Left kidney (tissue), 2 donors: ENCODE results near the gene S100A3. TPM values are rescaled to one million over a fixed set of nuclear protein-coding genes. Genes with fewer than 3 reads are reported as not detected.
"Not testable (repeated sequence)": the region's sequence is repeated elsewhere in the genome, so short reads cannot be mapped to it uniquely, and the experiment has no call there.

ENCODE experiments used
- DNase-seq: peaks from one replicate; pipeline ENCODE4 v3.0.0-alpha.2; 2013
- polyA plus RNA-seq: library from polyadenylated mRNA; unstranded; fragments of 120-200 nt; gene quantifications from one replicate; pipeline ENCODE4 v1.2.1, GENCODE V29; 2013; ENCODE audit not compliant: insufficient read length

S100A3 gene
- polyA plus RNA-seq, 1 donor, result 0.25 TPM

DNA sequence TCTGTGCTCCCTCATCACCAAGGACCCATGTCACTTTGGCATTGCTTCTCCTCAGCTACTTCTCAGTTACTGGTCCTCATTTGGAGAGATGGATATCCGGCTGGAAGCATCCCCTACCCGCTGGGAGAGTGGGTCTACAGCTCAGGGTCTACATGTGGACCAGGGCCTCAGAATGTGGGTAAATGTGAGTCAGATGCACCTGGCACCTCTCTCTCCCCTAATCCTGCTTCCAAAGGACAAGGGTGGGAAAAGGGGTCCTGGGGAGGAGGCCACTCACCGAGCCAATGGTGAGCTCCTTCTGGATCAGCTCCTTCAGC is 14.2 kb downstream of the S100A3 start:
- no peak for DNase-seq

DNA sequence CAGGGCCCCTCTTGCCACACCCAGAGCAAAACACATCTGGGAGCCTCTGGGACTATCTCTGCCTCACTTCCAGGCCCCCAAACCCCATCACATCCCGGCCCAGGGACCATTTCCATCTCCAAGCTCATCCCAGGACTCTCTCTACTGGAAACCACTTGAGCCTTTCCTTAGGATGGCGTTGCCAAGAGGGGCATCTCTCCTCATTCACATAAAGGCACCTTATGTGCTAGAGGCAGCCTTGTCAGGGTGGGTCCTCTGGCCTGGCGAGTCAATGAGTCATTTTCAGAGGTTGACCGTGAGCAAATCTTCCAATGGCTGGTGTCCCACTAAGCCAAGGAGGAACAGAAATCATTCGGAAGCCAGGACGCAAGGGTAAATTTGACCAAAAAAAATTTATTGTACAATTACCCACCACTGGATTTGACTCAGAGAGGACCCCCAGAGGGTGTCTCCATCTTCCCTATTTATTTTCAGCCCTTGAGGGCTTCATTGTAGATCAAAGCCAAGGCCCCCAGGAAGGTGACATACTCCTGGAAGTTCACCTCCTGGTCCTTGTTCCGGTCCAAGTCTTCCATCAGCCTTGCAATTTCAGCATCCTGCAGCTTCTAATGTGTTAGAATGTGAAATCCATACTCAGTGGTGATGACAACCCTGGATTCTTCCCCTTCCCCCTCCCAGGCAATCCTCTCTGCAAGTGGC is 14.7 kb downstream of the S100A3 start:
- no peak for DNase-seq

- DNase-seq, result no peak
Observed at GRCh38 chr1:153533689-153534201, 15.3 kb downstream of the S100A3 start.

DNA sequence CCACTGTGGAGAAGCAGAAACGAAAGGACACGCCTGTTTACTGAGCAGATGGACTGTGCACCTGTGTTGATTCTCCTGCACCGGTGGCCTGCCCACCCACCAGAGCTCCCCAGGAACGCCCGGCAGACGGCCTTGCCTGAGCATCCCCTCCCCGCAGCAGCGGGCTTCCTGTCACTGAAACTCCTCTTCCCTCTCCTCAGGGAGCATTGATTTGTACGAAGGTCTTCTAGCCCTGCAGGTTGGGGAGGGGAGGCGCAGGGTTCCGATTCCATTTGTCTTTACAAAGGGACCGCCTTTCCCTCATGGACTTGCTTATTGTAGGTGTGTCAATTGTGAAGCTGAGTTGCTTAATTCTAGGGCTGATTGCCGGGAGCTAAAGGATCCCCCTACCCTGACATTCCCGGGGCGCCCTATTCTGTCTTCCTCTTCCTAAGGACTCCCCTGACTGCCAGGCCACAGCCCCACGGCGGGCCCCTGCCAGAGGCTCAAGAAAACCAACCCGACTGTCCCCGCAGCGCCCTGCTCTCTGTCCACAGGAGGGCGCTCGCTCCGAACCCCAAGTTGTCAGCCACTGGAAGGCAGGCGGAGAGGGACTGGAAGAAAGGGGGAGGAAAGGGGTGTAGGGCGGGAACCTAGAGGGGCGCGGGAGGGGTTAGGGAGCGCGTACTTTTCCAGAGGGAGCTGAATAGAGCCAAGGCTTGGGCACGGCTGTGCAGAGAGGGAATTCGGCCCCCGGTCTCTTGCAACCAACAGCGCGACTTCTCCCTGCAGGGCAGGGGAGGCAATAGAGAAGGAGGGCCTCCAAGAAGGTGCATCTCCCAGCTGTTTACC is 16.1 kb downstream of the S100A3 start:
- DNase-seq, result peak; percentile 86

DNA sequence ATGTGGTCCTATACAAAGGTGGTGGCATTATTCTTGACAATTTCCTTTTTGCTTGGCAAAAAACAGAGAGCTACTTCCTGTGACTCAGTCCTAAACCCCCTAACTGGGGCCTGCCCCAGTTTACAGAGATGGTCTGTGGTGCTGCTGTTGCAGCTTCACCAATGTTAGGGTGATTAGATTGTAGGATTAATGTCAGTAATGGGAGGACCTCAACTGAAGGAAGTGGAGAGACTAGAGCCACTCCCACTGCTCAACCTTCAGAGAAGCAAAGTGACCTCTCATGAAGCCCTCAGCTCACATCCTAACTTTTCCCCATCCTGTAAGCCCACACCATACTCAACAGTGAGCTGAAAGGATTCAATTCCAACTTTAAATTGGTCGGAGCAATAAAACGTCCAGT is 16.9 kb downstream of the S100A3 start:
- DNase-seq, result no peak

- DNase-seq, result no peak
Observed at GRCh38 chr1:153531638-153532037, 17.4 kb downstream of the S100A3 start.

DNA sequence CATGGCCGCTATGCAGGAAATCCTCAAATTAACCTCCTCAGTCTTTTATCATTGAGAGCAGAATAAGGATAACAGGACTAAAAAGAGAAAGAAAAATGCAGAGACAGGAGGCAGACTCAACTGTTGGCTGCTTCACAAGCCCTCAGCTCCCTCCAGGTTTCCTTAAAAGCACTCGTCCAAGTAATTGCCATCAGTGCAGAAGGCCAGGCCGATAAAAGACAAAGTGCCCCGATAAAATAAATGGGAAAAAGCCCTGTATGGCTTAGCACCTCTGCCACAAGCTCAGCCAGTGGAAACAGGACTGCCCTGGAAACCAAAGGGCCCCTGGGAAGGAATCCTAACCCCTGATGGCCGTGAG is 21.4 kb downstream of the S100A3 start:
- DNase-seq, result no peak

GRCh38 chr1:153527023-153527682 is 21.9 kb downstream of the S100A3 start:
- no peak for DNase-seq

GRCh38 chr1:153526132-153526543 is 22.9 kb downstream of the S100A3 start:
- no peak for DNase-seq

- DNase-seq, result no peak
Observed at GRCh38 chr1:153525088-153525728, 23.9 kb downstream of the S100A3 start.

- DNase-seq, result not testable (repeated sequence)
Observed at GRCh38 chr1:153522353-153523048, 26.6 kb downstream of the S100A3 start.

- DNase-seq, result not testable (repeated sequence)
Observed at GRCh38 chr1:153521808-153522207, 27.2 kb downstream of the S100A3 start.

DNA sequence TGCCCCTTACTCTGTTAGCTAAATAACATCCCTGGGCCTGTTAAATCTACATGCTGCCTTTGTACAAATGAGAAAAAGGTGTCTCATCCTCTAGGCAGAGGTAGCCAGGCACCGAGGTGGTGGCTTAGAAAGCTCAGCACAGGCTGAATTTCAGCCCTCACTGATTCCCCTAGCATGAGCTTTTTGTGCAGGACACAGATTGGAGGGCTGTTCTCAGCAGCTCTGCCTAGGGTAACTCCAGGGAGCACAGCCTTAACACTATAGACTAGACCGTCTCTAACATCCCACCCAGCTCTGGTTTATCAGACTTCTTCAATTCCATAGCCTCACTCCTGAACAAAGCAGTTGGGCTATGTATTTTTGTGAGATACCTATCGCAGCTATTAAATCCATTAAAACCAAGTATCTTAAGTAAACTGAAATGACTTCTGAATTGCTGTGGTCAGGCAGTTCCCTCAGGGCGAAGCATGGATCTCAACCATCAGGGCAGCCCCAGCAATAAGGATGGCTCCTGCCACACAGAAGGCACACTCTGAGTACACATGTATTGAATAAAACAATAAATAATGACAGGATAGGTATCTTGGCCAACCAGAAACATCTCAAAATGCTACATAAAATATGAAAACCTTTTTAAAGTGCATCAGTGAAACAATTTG is 28.1 kb downstream of the S100A3 start:
- no peak for DNase-seq

DNA sequence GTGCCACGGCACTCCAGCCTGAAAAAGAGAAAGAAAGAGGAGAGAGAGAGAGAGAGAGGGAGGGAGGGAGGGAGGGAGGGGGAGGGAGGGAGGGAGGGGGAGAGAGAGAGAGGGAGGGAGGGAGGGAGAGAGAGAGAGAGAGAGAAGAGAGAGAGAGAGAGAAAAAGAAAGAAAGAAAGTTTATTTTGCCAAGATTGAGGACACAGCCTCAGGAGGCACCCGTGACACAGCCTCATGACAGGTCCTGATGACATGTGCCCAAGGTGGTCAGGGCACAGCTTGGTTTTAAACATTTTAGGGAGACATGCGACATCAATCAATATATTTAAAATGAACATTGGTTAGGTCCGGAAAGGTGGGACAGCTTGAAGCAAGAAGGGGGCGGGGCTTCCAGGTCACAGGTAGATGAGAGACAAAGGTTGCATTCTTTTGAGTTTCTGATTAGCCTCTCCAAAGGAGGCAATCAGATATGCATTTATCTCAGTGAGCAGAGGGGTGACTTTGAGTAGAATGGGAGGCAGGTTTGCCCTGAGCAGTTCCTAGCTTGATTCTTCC is 28.8 kb downstream of the S100A3 start:
- DNase-seq, result not testable (repeated sequence)

GRCh38 chr1:153519242-153519641 is 29.8 kb downstream of the S100A3 start:
- no peak for DNase-seq

- DNase-seq, result no peak
Observed at GRCh38 chr1:153515504-153516394, 33.3 kb downstream of the S100A3 start.

DNA sequence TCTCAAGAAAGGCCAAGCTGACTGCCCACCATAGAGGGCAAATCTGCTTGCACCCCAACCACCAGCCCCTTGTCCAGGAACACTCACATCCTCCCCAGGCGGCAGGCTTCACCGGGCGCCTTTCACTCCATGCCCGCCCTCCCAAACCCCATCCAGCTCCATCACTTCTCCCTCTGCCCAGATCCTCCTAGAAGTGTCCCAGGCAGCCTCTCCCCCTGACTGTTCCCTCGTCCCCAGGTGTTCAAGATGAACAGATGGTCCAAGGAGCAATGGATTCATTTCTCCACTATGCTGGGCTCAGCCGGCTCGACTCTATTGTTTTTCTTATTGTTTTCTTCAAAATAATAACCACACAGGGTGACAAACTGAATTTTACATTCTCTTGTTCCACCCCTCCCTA is 35.4 kb downstream of the S100A3 start:
- DNase-seq, result no peak

DNA sequence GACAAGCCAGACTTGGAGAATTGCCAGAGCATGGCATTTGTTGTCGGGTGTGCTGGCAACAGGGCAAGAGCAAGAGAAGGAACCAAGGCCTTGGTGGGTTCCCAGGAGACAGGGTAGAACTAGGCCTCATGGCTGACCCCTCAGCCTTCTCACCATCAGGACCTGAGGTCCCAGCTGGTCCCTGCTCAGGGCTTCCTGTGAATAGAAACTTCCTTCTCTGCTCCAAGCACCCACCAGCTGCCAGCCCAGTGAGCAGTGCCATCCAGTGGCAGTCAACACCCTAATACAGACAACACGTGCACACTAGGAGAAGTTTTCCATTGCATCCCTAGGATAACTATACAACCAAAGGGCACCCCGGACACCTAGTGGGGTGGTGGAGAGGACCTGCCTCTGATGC is 36.0 kb downstream of the S100A3 start:
- no peak for DNase-seq

- peak; percentile 76 for DNase-seq
Observed at GRCh38 chr1:153510984-153511410, 38.1 kb downstream of the S100A3 start.
